Mesenchymal stem cell (in vitro differentiated cells and primary cell): ENCODE data around the gene CDKN3.
A peak's percentile ranks its signal among the peaks of the same experiment; 100 is the strongest.
"Not testable (repeated sequence)": the region's sequence is repeated elsewhere in the genome, so short reads cannot be mapped to it uniquely, and the experiment has no call there.

Experiments
- DNase-seq: peaks from one replicate; pipeline ENCODE4 v3.0.0-alpha.2; 2013
- H2AFZ ChIP-seq: one replicate; pipeline ENCODE4 v1.6.1; 2013; ENCODE audit warnings: low read depth, mild to moderate bottlenecking, control low read depth, inconsistent platforms, low read length, moderate library complexity
- H2AK5ac ChIP-seq: 2 replicates; pipeline ENCODE4 v1.6.1; 2013; ENCODE audit warnings: low read length, moderate library complexity, mild to moderate bottlenecking, inconsistent platforms; ENCODE audit not compliant: severe bottlenecking
- H2BK120ac ChIP-seq: one replicate; pipeline ENCODE4 v1.6.1; 2013; ENCODE audit warnings: low read depth, mild to moderate bottlenecking, inconsistent platforms, low read length, moderate library complexity
- H2BK12ac ChIP-seq, 2 experiments: one replicate each; pipeline ENCODE4 v1.6.1; 2013; ENCODE audit warnings: inconsistent platforms in 2 of 2, low read length in 2 of 2, mild to moderate bottlenecking in 2 of 2, moderate library complexity in 2 of 2, control low read depth in 1 of 2
- H2BK15ac ChIP-seq: one replicate; pipeline ENCODE4 v1.6.1; 2013; ENCODE audit warnings: mild to moderate bottlenecking, low read depth, inconsistent platforms; ENCODE audit not compliant: poor library complexity, severe bottlenecking
- H2BK5ac ChIP-seq: 2 replicates; pipeline ENCODE4 v1.6.1; 2013; ENCODE audit warnings: low read depth, mild to moderate bottlenecking, low read length, control low read depth, inconsistent platforms; ENCODE audit not compliant: poor library complexity, severe bottlenecking
- H3K14ac ChIP-seq, 2 experiments: one replicate each; pipeline ENCODE4 v1.6.1; 2013; ENCODE audit warnings: inconsistent platforms in 2 of 2, low read length in 2 of 2, control low read depth in 1 of 2, mild to moderate bottlenecking in 1 of 2, moderate library complexity in 1 of 2
- H3K18ac ChIP-seq, 2 experiments: one replicate each; pipeline ENCODE4 v1.6.1; 2013; ENCODE audit warnings: inconsistent platforms in 2 of 2, low read length in 2 of 2, control low read depth in 1 of 2, low read depth in 1 of 2, mild to moderate bottlenecking in 1 of 2
- H3K23ac ChIP-seq, 2 experiments: one replicate each; pipeline ENCODE4 v1.6.1; 2013; ENCODE audit warnings: inconsistent platforms in 2 of 2, low read length in 2 of 2, mild to moderate bottlenecking in 2 of 2, moderate library complexity in 2 of 2, control low read depth in 1 of 2
- H3K27ac ChIP-seq: 2 replicates; pipeline ENCODE4 v1.5.1; 2013; ENCODE audit warnings: mild to moderate bottlenecking, moderate library complexity, low read length, control low read depth, inconsistent platforms; ENCODE audit not compliant: poor library complexity, severe bottlenecking
- H3K27me3 ChIP-seq, 2 experiments: 2 replicates each; pipeline versions ENCODE4 v1.6.1 to v1.7.0; 2013; ENCODE audit warnings: low read length in 2 of 2, mild to moderate bottlenecking in 2 of 2, moderate library complexity in 2 of 2, control low read depth in 1 of 2, inconsistent platforms in 1 of 2; ENCODE audit not compliant: control insufficient read depth in 1 of 2, insufficient read depth in 1 of 2
- H3K36me3 ChIP-seq, 2 experiments: 2 replicates each; pipeline versions ENCODE4 v1.6.1 to v1.7.0; 2013; ENCODE audit warnings: low read length in 2 of 2, control low read depth in 1 of 2, inconsistent platforms in 1 of 2, low read depth in 1 of 2, mild to moderate bottlenecking in 1 of 2; ENCODE audit not compliant: insufficient read depth in 2 of 2, control insufficient read depth in 1 of 2
- H3K4ac ChIP-seq, 2 experiments: one replicate each; pipeline ENCODE4 v1.6.1; 2013; ENCODE audit warnings: inconsistent platforms in 2 of 2, low read length in 2 of 2, mild to moderate bottlenecking in 2 of 2, moderate library complexity in 2 of 2, control low read depth in 1 of 2, low read depth in 1 of 2
- H3K4me1 ChIP-seq: 2 replicates; pipeline ENCODE4 v1.6.1; 2013; ENCODE audit warnings: low read depth, low read length, control low read depth; ENCODE audit not compliant: control insufficient read depth, insufficient read depth
- H3K4me2 ChIP-seq: 2 replicates; pipeline ENCODE4 v1.6.1; 2013; ENCODE audit warnings: low read length, mild to moderate bottlenecking, inconsistent platforms; ENCODE audit not compliant: poor library complexity, severe bottlenecking
- H3K4me3 ChIP-seq, 2 experiments: 2 replicates each; pipeline versions ENCODE4 v1.5.1 to v1.7.0; 2013; ENCODE audit warnings: low read length in 2 of 2, mild to moderate bottlenecking in 2 of 2, control low read depth in 1 of 2, low read depth in 1 of 2; ENCODE audit not compliant: insufficient read depth in 1 of 2
- H3K79me1 ChIP-seq: replicated peaks from 2 replicates; pipeline ENCODE4 v1.6.1; 2013; ENCODE audit warnings: mild to moderate bottlenecking, control low read depth, low read length, inconsistent platforms; ENCODE audit not compliant: poor library complexity, severe bottlenecking
- H3K9ac ChIP-seq: 2 replicates; pipeline ENCODE4 v1.7.0; 2013; ENCODE audit warnings: mild to moderate bottlenecking, low read length, moderate library complexity
- H3K9me3 ChIP-seq: 2 replicates; pipeline ENCODE4 v1.7.0; 2013; ENCODE audit warnings: mild to moderate bottlenecking, low read length; ENCODE audit not compliant: control insufficient read depth
- H4K8ac ChIP-seq: one replicate; pipeline ENCODE4 v1.6.1; 2013; ENCODE audit warnings: inconsistent platforms, mild to moderate bottlenecking, low read length, moderate library complexity
- H4K91ac ChIP-seq: one replicate; pipeline ENCODE4 v1.6.1; 2013; ENCODE audit warnings: mild to moderate bottlenecking, low read length, inconsistent platforms
- WGBS: methylation state at CpG from one replicate; pipeline ENCODE4 v1.1.7; 2013; ENCODE audit warnings: mixed read lengths; 5-methylcytosine and 5-hydroxymethylcytosine counted together

Gene CDKN3

DNA sequence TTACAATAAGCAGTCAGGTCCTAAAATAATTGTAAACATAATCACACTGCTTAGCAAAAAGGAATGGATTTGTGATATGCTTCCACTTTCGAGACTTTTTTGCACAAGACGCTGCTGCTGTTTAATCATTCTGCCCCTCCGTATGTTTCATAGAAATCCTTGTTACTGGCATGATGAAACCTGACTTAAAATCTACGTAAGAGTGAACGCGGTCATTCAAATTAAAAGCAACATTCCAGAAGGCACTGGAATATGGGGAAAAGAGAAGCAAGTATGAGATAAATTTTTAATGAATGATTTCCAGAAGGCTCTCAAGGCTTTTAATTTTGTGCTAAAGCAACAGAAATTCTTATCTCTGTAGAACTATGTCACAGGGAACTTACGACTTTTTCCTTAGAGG lies 43.2 kb downstream of the CDKN3 start:
- no peaks in the 10 kb centered on the region for H3K27me3 ChIP-seq
- H2BK12ac ChIP-seq = no peak overlapping the region
- H2AK5ac ChIP-seq = no peak overlapping the region
- H2BK120ac ChIP-seq = no peak overlapping the region
- peak overlapping the region in 1 of 2 experiments; percentile 97 for H3K4me3 ChIP-seq
- H4K91ac ChIP-seq = no peak overlapping the region
- no peaks in the 10 kb centered on the region for H3K9me3 ChIP-seq
- no peak overlapping the region for H3K4ac ChIP-seq
- no peak overlapping the region for H2BK15ac ChIP-seq
- no peak overlapping the region for H2AFZ ChIP-seq
- H3K23ac ChIP-seq = no peak overlapping the region
- no peak overlapping the region for H3K27ac ChIP-seq
- H3K36me3 ChIP-seq = peaks cover 0 to 6% of the 10 kb centered on the region in 2 experiments
- peaks cover 1% of the 10 kb centered on the region for H3K79me1 ChIP-seq
- DNase-seq = peak; percentile 51
- no peak overlapping the region for H3K18ac ChIP-seq
- peak overlapping the region; percentile 99 for H3K9ac ChIP-seq
- no peak overlapping the region for H4K8ac ChIP-seq
- H3K4me1 ChIP-seq = peaks cover 4% of the 10 kb centered on the region
- peak overlapping the region; percentile 80 for H3K4me2 ChIP-seq
- H3K14ac ChIP-seq = no peak overlapping the region
- WGBS = 69% methylated on average over 6 of the region's 7 CpGs
- no peak overlapping the region for H2BK5ac ChIP-seq

DNA sequence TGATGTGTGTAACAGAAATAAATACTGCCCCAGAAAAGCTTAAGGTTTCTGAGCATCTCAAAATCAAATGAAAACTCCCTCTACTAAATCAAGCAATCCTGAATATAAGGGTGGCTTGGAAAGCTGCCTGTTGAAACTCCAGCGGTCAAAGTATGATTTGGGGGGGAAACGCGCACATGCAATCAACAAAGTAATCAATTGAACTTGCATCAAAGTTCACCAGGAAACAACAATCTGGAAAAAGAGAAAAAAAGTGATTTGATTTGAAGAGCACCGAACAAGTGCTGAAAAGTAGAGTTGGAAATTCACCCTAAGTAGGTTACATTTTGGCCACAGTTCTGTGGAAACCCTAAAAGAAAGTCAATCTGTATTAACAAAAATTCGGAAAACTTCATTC lies 43.7 kb downstream of the CDKN3 start:
- 5% methylated on average over 4 of the region's 5 CpGs for WGBS
- peaks cover 0 to 6% of the 10 kb centered on the region in 2 experiments for H3K36me3 ChIP-seq
- H3K27me3 ChIP-seq = no peaks in the 10 kb centered on the region
- H2BK15ac ChIP-seq = no peak overlapping the region
- peak overlapping the region; percentile 95 for H2BK5ac ChIP-seq
- H4K8ac ChIP-seq = no peak overlapping the region
- peaks cover 1% of the 10 kb centered on the region for H3K79me1 ChIP-seq
- no peak overlapping the region for H3K14ac ChIP-seq
- peak overlapping the region; percentile 99 for H3K9ac ChIP-seq
- no peak overlapping the region for H2BK120ac ChIP-seq
- DNase-seq = no peak
- peak overlapping the region; percentile 49 to 93 for H3K4ac ChIP-seq
- peak overlapping the region; percentile 81 to 100 for H3K18ac ChIP-seq
- peaks cover 4% of the 10 kb centered on the region for H3K4me1 ChIP-seq
- no peak overlapping the region for H2AK5ac ChIP-seq
- no peak overlapping the region for H3K23ac ChIP-seq
- peak overlapping the region; percentile 80 for H3K4me2 ChIP-seq
- no peak overlapping the region for H4K91ac ChIP-seq
- no peak overlapping the region for H2BK12ac ChIP-seq
- H3K9me3 ChIP-seq = no peaks in the 10 kb centered on the region
- peak overlapping the region; percentile 71 for H3K27ac ChIP-seq
- H3K4me3 ChIP-seq = peak overlapping the region; percentile 73 to 97
- H2AFZ ChIP-seq = peak overlapping the region; percentile 98

GRCh38 chr14:54440873-54441868 lies 44.4 kb downstream of the CDKN3 start, which contains the start of gene CNIH1:
TSS of gene CNIH1 (minus strand) at chr14:54441374. CDS start at chr14:54441327, 47 bp downstream.
- Histone ChIP-seq H3K4me1 (peaks cover 4% of the 10 kb centered on the region), H3K23ac (peak within 1 kb of the TSS in 1 of 2 experiments; percentile 97), H3K9ac (peak within 1 kb of the TSS; percentile 99), H4K91ac (peak within 1 kb of the TSS; percentile 79), H3K27me3 (no peaks in the 10 kb centered on the region), H2AK5ac (no peak within 1 kb of the TSS), H2AFZ (peak within 1 kb of the TSS; percentile 98), H3K36me3 (no peaks in the 10 kb centered on the region), H4K8ac (peak within 1 kb of the TSS; percentile 10), H3K14ac (peak within 1 kb of the TSS in 1 of 2 experiments; percentile 78), H3K79me1 (peaks cover 1% of the 10 kb centered on the region), H3K18ac (peak within 1 kb of the TSS; percentile 81 to 100), H2BK120ac (peak within 1 kb of the TSS; percentile 29), H2BK15ac (peak within 1 kb of the TSS; percentile 15), H2BK12ac (peak within 1 kb of the TSS in 1 of 2 experiments; percentile 77), H3K9me3 (no peaks in the 10 kb centered on the region), H3K4ac (peak within 1 kb of the TSS; percentile 49 to 93), H3K4me3 (peak within 1 kb of the TSS; percentile 73 to 97), H3K4me2 (peak within 1 kb of the TSS; percentile 80), H2BK5ac (peak within 1 kb of the TSS; percentile 95), H3K27ac (peak within 1 kb of the TSS; percentile 85)
- peak; percentile 93 for DNase-seq
- WGBS = 3% methylated on average over 76 of the region's 100 CpGs

GRCh38 chr14:54442961-54443360 lies 46.2 kb downstream of the CDKN3 start:
- H3K4ac ChIP-seq, H2BK5ac ChIP-seq, H2AK5ac ChIP-seq, H3K23ac ChIP-seq, H2BK120ac ChIP-seq, H3K9me3 ChIP-seq, H4K8ac ChIP-seq, H3K4me1 ChIP-seq, H3K18ac ChIP-seq, H2BK15ac ChIP-seq, H3K79me1 ChIP-seq, H2BK12ac ChIP-seq, DNase-seq, H3K36me3 ChIP-seq, H3K14ac ChIP-seq, H3K4me2 ChIP-seq, H4K91ac ChIP-seq, H3K27me3 ChIP-seq, H3K9ac ChIP-seq, H2AFZ ChIP-seq, H3K27ac ChIP-seq, H3K4me3 ChIP-seq: not testable (repeated sequence)
- WGBS = over 99% methylated on average over 14 of the region's 23 CpGs
